ENCODE measurements around the gene RAX.
"Not testable (repeated sequence)": the region's sequence is repeated elsewhere in the genome, so short reads cannot be mapped to it uniquely, and the experiment has no call there.

The RAX gene

GRCh38 chr18:59273759-59274532 lies 692 bp upstream of the RAX start:
- DNase-seq (ENCODE audit: low read depth), result no peak

DNA sequence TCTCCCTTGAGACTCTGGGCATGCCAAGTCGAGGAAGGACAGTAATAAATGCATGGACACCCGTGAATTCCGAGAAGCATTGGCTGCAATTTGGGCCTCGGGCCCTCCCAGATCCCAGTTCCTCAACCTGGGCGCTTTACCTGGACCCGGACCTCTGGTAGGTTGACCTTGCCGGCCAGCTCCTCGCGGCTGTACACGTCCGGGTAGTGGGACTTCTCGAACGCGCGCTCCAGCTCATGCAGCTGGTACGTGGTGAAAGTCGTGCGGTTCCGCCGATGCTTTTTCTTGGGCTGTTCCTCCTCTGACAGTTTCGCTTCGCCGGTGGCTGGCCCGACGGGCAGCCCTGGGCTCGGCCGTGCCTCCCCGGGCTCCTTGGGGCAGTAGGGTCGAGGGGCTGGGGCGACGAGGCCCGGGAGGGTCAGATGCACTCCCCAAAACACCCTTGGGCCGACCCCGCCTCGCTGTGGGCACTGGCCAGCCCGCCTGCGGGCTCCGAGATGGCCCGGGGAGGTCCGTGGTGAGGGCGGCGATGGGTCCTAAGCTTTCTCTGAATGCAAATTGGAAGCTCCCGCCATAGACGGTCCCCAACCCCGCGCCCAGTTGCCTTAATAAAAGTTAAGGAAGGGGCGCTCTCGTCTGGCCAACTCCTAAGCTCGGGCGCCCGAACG lies 899 bp downstream of the RAX start:
- no peak for DNase-seq (ENCODE audit: low read depth)

GRCh38 chr18:59271606-59272220 lies 1.5 kb downstream of the RAX start:
- no peak for DNase-seq (ENCODE audit: low read depth)

DNA sequence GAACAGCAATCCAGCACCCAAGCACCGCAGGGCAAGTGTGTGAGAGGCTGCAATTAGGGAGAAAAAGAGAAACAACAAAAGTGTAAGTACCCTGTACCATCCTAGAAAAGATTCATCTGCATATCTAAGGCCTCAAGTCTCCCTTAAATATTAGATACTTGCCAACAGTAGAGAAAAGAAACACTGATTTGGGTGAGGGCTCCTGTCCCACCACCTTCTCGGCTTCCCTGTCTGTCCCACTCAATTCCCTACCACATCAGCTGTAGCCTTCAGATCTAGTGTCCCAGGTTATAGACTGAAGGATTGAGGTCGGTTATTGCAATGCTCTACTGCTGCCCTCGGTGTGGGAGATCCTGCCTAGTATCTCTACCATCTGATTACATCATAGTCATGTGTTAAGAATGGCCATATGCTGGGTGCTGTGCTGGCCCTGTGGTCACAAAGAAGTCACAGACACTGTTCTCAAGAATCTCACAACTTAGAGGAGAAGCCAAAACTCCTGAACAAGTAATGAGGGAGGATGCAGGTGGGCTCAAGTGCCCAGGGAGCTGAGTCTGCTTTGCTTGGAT lies 2.5 kb downstream of the RAX start:
- DNase-seq (ENCODE audit: low read depth), result no peak

DNA sequence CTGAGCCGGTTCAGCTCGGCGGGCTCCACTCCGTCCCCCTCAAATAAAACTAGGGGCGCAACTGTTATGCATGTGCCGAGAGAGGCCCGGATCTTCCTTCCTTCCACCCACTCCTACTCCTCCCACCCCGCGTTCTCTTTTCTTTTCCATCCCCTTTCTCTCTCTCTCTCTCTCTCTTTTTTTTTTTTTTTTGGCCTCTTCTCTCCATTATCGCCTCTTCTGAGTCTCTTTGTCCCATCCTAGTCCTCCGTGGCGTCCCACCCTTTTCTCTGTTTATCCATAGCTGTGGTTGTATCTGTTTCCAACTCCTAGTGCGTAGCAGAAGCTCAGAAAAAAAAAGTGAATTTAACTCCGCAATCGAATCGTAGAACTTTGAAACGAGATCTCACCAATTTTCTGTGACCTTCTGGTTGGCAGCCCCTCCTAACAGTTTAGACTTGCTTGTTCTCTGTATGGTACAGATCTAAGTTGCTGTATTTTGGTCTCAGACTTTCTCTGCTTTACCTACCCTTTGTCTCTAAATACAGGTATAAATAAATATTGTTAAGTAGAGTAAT lies 3.6 kb downstream of the RAX start:
- no peak for DNase-seq (ENCODE audit: low read depth)

DNA sequence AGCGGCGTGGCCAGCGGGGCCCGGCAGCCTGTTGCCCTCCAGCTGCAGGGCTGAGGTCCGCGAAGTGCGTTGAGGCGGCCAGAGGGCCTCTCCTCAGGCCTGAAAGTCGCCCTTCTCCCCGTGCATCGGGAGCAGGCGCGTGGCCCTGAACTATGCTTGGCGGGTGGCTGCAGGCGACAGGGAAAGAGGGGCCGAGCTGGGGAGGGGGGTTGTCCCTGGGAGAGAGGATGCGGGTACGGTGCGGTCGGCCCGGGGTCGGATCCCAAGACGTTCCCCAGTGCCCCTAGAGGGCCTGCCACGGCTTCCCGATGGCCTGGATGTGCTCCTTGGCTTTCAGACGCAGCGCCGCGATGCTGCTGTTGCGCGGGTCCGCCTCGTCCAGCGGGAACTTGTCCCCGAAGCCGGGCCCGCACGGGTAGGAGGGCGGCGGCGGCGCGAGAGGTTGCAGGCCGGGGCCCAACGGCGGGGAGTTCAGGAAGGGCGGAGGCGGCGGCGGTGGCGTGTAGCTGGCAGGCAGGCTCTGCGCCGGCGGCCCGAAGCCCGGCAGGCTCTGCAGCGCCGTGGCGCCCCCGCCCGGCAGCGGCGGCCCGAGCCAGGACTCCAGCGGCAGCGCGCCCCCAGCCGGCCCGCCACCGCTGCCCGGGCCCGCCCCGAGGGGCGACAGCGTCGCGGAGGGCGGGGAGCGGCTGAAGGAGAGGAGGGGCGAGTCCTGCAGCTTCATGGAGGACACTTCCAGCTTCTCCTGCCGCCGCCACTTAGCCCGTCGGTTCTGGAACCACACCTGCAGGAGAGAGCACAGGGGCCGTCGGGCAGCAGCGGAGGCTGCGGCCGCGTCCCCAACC lies 4.3 kb downstream of the RAX start:
- DNase-seq (ENCODE audit: low read depth), result no peak

DNA sequence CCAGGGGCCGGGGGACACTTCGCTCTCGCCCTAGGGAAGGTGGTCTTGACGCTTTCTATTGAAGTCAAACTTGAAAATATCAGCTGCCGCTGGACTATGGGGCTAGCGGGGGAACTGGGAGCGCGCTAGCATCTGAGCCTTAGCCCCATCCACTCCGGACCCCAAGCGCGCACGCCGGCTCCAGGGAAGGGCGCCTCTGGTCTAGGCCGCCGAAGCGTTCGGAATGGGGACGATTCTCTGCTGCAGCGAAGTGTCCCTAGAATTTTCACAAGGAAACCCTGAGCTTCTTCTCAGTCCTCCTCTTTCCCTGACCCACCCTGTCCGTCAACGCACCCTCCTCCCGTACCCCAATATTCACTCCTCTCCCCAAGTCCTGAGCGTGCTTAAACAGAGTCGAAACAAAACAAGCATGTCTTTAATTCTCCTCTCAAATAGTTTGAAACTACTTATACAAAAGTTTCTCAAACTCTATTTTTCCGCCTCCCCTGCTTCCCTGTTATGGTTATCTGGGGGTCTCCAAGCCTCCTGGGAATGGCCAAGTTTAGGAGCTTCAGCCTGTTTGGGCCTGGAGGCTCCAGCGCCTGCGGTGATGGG lies 5.0 kb downstream of the RAX start:
- DNase-seq (ENCODE audit: low read depth), result no peak

DNA sequence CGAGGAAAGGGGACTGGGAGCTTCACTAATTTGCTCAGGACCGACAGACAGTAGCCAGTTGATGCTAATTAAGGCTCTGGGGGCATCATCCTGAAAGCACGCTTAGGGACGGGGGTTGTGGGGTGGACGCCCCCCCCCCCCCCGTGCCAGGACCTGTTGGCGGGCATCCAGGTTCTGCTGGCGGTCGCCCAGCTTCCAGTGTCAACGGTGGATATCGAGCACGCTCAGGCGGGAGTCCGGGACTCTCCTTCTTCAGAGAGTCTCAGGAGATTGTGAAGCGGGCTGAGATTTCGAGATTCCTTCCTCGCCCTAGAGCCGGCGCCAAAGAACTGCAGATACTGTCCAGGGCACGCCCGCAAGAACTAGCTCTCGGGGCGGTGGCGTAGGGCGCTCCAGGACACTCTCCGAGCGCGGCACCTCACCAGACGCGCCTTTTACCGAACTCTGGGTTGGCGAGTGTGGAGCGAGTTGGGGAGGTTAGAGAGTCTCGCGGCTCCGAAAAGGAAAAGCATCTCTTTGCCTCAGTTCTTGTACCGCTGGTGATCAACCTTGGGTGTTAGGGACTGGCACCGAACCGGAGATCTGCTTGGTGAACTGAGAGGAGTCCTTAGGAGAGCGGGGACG lies 5.6 kb downstream of the RAX start:
- no peak for DNase-seq (ENCODE audit: low read depth)

DNA sequence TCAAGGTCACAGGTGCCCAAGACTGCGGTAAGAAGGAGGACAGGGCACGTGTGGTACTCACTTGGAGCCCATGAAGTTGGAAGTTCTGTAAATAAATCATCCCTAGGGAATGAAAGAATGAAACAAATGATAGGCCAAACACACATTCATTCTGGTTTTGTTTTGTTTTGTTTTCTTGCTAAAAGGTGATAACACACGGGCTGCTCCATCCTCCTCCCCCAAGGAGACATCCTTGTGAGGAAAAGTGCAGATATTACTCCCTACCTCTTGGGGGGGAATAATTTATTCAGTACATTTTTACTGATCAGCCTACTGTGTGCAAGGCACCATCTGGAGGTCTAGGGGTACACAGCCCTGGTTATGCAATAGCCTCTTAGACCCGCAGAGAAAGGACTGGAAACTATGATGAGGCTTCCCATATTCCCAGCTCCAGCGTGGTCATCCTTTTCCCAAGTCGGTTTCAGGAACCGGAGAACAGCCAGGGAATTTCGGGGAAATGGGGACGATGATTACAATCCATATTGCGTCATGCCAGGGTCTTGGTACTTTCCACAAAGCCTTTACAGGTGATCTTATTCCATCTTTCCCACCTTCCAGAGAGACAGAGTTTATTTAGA lies 6.3 kb downstream of the RAX start:
- no peak for DNase-seq (ENCODE audit: low read depth)

DNA sequence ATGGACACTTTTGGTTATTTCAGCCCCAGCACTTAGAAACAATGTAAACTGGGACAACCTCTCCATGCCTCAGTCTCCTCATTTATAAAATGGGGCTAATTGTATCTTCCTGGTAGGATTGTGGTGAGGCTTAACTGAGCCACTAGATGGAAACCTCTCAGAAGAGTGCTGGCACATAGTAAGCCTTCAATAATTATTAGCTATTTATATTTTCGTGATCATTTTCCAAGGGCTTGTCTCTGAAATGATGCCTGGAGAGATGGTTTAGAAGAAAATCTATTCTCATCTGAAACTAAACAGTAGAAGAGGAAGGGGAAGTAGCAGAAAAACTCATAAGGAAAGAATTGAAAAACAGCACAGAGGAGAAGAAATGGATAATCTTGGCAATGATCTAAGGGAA lies 6.8 kb downstream of the RAX start:
- DNase-seq (ENCODE audit: low read depth), result no peak

GRCh38 chr18:59265974-59266369 lies 7.3 kb downstream of the RAX start:
- DNase-seq (ENCODE audit: low read depth), result no peak

DNA sequence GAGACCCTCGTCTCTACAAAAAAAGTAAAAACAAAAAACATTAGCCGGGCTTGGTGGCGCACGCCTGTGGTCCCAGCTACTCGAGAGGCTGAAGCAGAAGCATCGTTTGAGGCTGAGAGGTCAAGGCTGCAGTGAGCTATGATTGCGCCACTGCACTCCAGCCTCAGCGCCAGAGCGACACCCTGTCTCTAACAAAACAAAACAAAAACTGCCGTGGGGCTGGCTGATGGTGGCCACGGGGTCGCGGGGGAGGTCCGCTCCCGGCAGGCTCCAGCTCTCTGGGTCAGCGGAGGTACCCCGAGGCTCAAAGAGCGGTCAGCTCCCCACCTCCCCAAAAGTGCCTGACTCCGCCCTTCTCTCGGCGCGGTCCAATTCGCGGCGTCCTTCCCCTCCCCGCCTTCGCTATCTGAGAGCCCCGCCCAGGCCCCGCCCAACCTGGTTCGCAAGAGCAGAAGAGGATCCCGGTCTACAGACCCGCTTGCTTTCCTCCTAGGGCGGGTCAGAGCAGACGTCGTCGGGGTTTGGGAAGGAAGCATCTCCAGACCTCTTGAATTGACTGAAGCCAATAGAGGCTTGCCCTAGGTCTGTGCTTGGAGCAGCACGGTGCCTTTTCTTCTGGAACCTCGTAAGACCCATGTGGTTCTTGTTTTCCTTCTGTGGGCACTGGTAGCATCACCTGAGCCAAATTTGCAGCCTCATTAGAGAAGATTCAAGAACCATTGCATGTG lies 7.8 kb downstream of the RAX start:
- no peak for DNase-seq (ENCODE audit: low read depth)

GRCh38 chr18:59264651-59265245 lies 8.5 kb downstream of the RAX start:
- DNase-seq (ENCODE audit: low read depth), result no peak

GRCh38 chr18:59264121-59264571 lies 9.1 kb downstream of the RAX start:
- no peak for DNase-seq (ENCODE audit: low read depth)

DNA sequence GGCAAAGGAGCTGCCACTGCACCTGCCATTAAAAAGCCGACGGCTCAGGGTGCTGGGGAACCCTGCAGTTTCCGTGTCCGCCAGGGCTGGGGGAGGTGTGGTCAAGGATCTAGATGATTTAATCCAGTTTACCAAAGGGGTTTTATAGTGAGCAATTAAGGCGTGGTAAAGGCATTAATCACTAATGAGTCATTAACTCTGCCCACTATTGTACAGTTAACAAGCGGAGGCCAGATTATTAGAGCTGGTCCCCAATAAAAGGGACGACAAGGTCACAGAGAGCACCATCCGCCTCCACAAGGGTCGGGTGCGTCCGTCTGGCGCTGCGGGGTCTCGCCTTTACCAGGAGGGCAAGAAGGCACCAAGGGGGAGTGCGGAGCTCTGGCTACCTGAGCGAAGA lies 9.6 kb downstream of the RAX start:
- no peak for DNase-seq (ENCODE audit: low read depth)

- DNase-seq (ENCODE audit: low read depth), result not testable (repeated sequence)
Observed at GRCh38 chr18:59262243-59262642, 11.0 kb downstream of the RAX start.

- not testable (repeated sequence) for DNase-seq (ENCODE audit: low read depth)
Observed at GRCh38 chr18:59261842-59262241, 11.4 kb downstream of the RAX start.

GRCh38 chr18:59255491-59255890 lies 17.8 kb downstream of the RAX start:
- not testable (repeated sequence) for DNase-seq (ENCODE audit: low read depth)

GRCh38 chr18:59249199-59249774 lies 24.0 kb downstream of the RAX start:
- DNase-seq (ENCODE audit: low read depth), result peak; percentile 77

All from amniotic epithelial cell (primary cell).